Nephron (organoid): ENCODE data around the gene PAX7.

Experiments used
- H3K27ac Mint-ChIP-seq, 3 experiments: 2 replicates each; pipeline ENCODE4 v1.8.0; 2020; ENCODE audit warnings: mixed read lengths in 3 of 3, mild to moderate bottlenecking in 2 of 3, moderate library complexity in 1 of 3
- H3K27me3 Mint-ChIP-seq: 2 replicates; pipeline ENCODE4 v1.8.0; 2021; ENCODE audit warnings: low read depth, mild to moderate bottlenecking, moderate library complexity, mixed read lengths
- H3K36me3 Mint-ChIP-seq: 2 replicates; pipeline ENCODE4 v1.8.0; 2020; ENCODE audit warnings: low read depth, mixed read lengths
- H3K4me1 Mint-ChIP-seq: 2 replicates; pipeline ENCODE4 v1.8.0; 2020; ENCODE audit warnings: mixed read lengths
- H3K4me3 Mint-ChIP-seq, 3 experiments: 2 replicates each; pipeline ENCODE4 v1.8.0; 2020; ENCODE audit warnings: mild to moderate bottlenecking in 3 of 3, mixed read lengths in 3 of 3, moderate library complexity in 2 of 3
- H3K9me3 Mint-ChIP-seq: 2 replicates; pipeline ENCODE4 v1.8.0; 2020; ENCODE audit warnings: mixed read lengths
- TF ChIP-seq, protein P1 (sequence below), 3 experiments: fragments of 200-600 bp; sonication (generic); IDR thresholded peaks; one replicate each; pipeline ENCODE4 v1.5.0; 2021; ENCODE audit warnings: antibody characterized with exemption in 3 of 3; ENCODE audit not compliant: unreplicated experiment in 3 of 3

The PAX7 gene

DNA sequence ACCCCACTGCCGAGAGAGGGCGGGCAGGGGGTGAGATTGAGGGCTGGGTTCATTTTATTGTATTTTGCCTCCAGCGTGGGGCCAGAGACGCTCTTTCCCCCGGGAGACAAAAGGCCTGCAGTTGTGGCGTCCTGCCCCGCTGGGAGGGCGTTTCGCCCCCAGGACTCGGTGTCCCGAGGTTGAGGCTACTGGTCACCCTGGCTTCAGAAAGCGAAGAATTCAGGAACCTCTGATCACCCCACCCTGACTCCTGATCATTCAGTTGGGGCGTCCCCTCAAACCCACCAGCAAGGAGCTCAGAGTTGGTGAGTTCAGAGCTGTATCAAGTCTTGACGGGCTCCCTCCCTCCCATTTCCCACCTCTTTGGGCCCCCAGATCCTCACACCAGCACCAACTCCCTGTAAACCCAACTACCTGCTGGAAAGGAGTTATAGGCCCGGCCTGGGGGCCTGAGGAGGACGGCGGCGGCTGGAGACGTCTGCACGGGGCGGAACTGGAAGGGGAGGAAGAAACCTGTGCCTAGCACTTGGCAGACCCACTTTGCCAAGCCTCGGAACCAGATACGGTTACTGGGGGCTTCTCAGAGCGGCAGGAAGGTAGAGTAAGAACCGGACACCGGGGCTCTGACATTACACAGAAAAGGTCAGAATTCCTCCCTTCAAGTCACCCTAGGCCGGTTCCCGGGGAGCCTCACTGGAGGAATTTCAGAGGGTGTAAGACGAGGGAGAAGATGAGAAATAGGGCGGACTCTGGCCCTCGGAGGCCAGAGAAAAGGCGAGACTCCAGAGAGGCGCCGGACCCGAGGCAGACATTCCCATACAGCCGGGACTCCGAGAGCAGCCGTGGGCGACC, 761 bp upstream of the PAX7 start:
- peak overlapping the region; percentile 68 to 90 (median 83) for H3K4me3 Mint-ChIP-seq
- peak overlapping the region in 1 of 3 experiments; percentile 55 for H3K27ac Mint-ChIP-seq
- TF ChIP-seq, protein P1, sequence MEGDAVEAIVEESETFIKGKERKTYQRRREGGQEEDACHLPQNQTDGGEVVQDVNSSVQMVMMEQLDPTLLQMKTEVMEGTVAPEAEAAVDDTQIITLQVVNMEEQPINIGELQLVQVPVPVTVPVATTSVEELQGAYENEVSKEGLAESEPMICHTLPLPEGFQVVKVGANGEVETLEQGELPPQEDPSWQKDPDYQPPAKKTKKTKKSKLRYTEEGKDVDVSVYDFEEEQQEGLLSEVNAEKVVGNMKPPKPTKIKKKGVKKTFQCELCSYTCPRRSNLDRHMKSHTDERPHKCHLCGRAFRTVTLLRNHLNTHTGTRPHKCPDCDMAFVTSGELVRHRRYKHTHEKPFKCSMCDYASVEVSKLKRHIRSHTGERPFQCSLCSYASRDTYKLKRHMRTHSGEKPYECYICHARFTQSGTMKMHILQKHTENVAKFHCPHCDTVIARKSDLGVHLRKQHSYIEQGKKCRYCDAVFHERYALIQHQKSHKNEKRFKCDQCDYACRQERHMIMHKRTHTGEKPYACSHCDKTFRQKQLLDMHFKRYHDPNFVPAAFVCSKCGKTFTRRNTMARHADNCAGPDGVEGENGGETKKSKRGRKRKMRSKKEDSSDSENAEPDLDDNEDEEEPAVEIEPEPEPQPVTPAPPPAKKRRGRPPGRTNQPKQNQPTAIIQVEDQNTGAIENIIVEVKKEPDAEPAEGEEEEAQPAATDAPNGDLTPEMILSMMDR (IDR thresholded peaks at IDR 0.05; ENCODE audit: unreplicated experiment in 3 of 3), result no peak
- no peaks in the 10 kb centered on the region for H3K9me3 Mint-ChIP-seq
- peaks cover 35% of the 10 kb centered on the region for H3K4me1 Mint-ChIP-seq
- H3K36me3 Mint-ChIP-seq, result no peaks in the 10 kb centered on the region
- peaks cover 100% of the 10 kb centered on the region for H3K27me3 Mint-ChIP-seq

DNA sequence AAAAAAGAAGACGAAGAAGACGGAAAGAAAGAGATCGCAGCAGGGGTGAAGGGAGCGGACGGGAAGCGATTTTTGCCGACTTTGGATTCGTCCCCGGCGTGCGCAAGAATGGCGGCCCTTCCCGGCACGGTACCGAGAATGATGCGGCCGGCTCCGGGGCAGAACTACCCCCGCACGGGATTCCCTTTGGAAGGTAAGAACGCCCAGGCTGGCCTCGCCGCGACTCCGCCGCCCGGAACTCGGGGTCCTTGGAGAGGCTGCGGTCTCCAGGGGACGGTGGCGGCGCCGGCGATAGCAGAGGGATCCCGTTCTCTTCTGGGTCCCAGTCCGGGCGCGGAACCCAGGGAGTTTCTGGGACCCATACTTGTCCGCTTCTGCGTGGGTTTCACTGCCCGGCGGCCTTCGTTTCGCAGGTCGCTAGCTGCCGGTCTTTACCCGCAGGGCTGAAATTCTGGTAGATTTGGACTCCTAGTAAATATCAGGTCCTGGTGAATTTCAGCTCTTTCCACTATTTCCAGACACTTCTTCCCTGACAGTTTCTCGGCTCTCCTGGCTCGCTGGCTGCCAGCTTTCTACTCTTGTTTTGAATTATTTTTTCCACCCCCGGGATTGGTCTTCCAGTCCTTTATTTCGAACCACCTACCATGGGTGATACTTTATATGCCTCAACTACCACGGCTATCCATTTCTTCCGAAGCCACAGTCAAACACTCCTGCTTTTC, 1.0 kb downstream of the PAX7 start:
- peak overlapping the region; percentile 34 to 65 (median 48) for H3K27ac Mint-ChIP-seq
- peak overlapping the region; percentile 72 to 92 (median 89) for H3K4me3 Mint-ChIP-seq
- H3K9me3 Mint-ChIP-seq, result no peaks in the 10 kb centered on the region
- no peaks in the 10 kb centered on the region for H3K36me3 Mint-ChIP-seq
- peaks cover 100% of the 10 kb centered on the region for H3K27me3 Mint-ChIP-seq
- TF ChIP-seq, protein P1 (IDR thresholded peaks at IDR 0.05; ENCODE audit: unreplicated experiment in 3 of 3), result no peak
- H3K4me1 Mint-ChIP-seq, result peaks cover 49% of the 10 kb centered on the region

DNA sequence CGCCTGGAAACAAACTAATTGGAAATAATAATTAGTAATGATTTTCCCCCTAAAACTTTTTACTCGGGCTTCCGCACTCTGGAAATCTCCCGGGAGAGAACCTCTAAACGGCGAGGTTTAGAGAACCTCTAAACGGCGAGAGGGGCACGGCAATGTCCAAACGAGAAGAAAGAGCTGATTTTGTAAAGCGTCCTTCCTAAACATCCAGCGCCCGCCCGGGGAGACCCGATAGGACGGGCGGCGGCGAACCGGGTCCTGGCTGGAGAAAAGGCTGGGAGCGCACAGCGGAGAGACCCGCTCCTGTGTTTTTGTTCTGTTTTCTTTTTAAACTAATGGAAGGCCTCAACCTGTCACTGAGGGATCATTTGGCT, 1.6 kb downstream of the PAX7 start:
- TF ChIP-seq, protein P1 (IDR thresholded peaks at IDR 0.05; ENCODE audit: unreplicated experiment in 3 of 3), result no peak
- H3K4me1 Mint-ChIP-seq, result peaks cover 52% of the 10 kb centered on the region
- peak overlapping the region; percentile 72 to 92 (median 89) for H3K4me3 Mint-ChIP-seq
- H3K36me3 Mint-ChIP-seq, result no peaks in the 10 kb centered on the region
- H3K27me3 Mint-ChIP-seq, result peaks cover 100% of the 10 kb centered on the region
- H3K9me3 Mint-ChIP-seq, result no peaks in the 10 kb centered on the region
- H3K27ac Mint-ChIP-seq, result peak overlapping the region; percentile 31 to 65 (median 39)

- H3K4me1 Mint-ChIP-seq, result peaks cover 49% of the 10 kb centered on the region
- TF ChIP-seq, protein P1 (IDR thresholded peaks at IDR 0.05; ENCODE audit: unreplicated experiment in 3 of 3), result no peak
- H3K27ac Mint-ChIP-seq, result peak overlapping the region in 2 of 3 experiments; percentile 39 to 54
- peaks cover 100% of the 10 kb centered on the region for H3K27me3 Mint-ChIP-seq
- H3K36me3 Mint-ChIP-seq, result no peaks in the 10 kb centered on the region
- H3K4me3 Mint-ChIP-seq, result peak overlapping the region; percentile 72 to 92 (median 89)
- H3K9me3 Mint-ChIP-seq, result no peaks in the 10 kb centered on the region
These were observed 2.3 kb downstream of the PAX7 start for GRCh38 chr1:18632783-18633421.

DNA sequence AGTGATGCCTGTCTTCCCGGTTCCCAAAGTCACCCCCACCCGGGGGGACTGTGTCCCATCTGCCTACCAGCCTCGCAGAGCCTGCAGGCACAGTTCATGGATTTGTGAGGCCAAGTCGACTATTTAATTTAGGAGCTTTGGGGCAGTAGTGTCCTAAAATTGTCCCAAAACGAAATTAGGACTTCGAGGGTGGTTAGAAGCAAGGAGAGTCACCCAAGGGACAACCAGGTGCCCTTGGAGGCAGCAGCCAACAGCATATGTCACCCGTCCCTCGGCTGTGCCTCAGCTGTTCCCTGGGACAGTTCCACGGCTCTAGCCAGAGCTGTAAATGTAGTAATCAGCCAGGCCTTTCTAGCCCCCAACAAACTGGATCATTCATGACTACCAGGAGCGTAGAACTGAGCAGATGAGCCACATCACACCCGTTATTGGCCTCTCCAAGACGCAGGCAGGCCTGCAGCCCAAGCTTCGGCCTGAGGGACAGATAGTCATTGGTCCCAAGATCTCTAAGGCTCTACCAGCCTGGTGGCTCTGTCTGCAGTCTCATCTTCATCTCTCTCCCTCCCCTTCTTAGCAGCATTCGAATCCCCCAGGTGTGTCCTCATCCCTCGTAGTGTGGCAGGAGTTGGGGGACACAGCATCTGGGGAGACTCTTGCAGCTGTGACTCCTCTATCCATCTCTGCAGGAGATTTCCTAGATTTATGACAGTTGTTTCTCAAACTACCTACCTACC, 2.9 kb downstream of the PAX7 start:
- Mint-ChIP-seq H3K4me1 (peaks cover 53% of the 10 kb centered on the region), H3K36me3 (no peaks in the 10 kb centered on the region), H3K4me3 (peak overlapping the region; percentile 72 to 92 (median 89)), H3K27ac (peak overlapping the region in 2 of 3 experiments; percentile 39 to 54), H3K9me3 (no peaks in the 10 kb centered on the region), H3K27me3 (peaks cover 100% of the 10 kb centered on the region)
- TF ChIP-seq, protein P1 (IDR thresholded peaks at IDR 0.05; ENCODE audit: unreplicated experiment in 3 of 3), result no peak
